Uterus (tissue), 2 donors: ENCODE measurements around the gene THEM4.

ENCODE experiments used
- CTCF ChIP-seq, 4 experiments: fragments of 200-600 bp in 2 of 4; fragments of 450-650 bp in 2 of 4; sonication (generic) in 2 of 4; IDR thresholded peaks; one replicate each; pipeline ENCODE4 v1.5.1; 2016 to 2019; ENCODE audit warnings: antibody characterized with exemption in 4 of 4, mild to moderate bottlenecking in 2 of 4, moderate library complexity in 1 of 4
- POLR2A ChIP-seq, 2 donors: fragments of 450-650 bp; IDR thresholded peaks; one replicate each; pipeline ENCODE4 v1.6.1; 2016; ENCODE audit warnings: antibody characterized with exemption in 2 of 2, mild to moderate bottlenecking in 1 of 2, moderate library complexity in 1 of 2

GRCh38 chr1:151840421-151840820 is 68.9 kb downstream of the THEM4 start:
- TF ChIP-seq CTCF (IDR thresholded peaks at IDR 0.05) = no peak
- TF ChIP-seq POLR2A (IDR thresholded peaks at IDR 0.05) = no peak
